Heart left ventricle (tissue), 16 donors: Measurements from ENCODE around the gene SH3BP4. TPM values are rescaled to one million over a fixed set of nuclear protein-coding genes. Genes with fewer than 3 reads are reported as not detected.
A peak's percentile ranks its signal among the peaks of the same experiment; 100 is the strongest.

Experiments
- ATAC-seq, 4 donors: fragments of 200-7000 bp; cut with Tn5 transposase; one replicate each; pipeline ENCODE4 v1.9.1; 2020 to 2022; ENCODE audit warnings: moderate library complexity in 4 of 4, mild to moderate bottlenecking in 3 of 4, moderate number of reproducible peaks in 1 of 4
- DNase-seq, 5 donors: peaks; one replicate each; pipeline ENCODE4 v3.0.0-alpha.2; 2020
- H3K27ac ChIP-seq, 12 donors: fragments of 200-600 bp; sonication (generic) in 4 of 12; one replicate each; pipeline versions ENCODE4 v1.5.0 to v1.8.0; 2016 to 2022; ENCODE audit warnings: mild to moderate bottlenecking in 2 of 12
- H3K27me3 ChIP-seq, 9 donors: fragments of 200-600 bp; sonication (generic) in 2 of 9; one replicate each; pipeline versions ENCODE4 v1.5.1 to v1.8.0; 2016 to 2022; ENCODE audit warnings: mild to moderate bottlenecking in 3 of 9
- H3K36me3 ChIP-seq, 9 donors: fragments of 200-600 bp; sonication (generic) in 2 of 9; one replicate each; pipeline versions ENCODE4 v1.5.0 to v1.8.0; 2018 to 2022; ENCODE audit warnings: mild to moderate bottlenecking in 2 of 9
- H3K4me1 ChIP-seq, 12 donors: fragments of 200-600 bp; sonication (generic) in 4 of 12; one replicate each; pipeline versions ENCODE4 v1.5.0 to v1.8.0; 2016 to 2022; ENCODE audit warnings: mild to moderate bottlenecking in 3 of 12
- H3K4me3 ChIP-seq, 12 donors: fragments of 200-600 bp; sonication (generic) in 4 of 12; one replicate each; pipeline versions ENCODE4 v1.5.0 to v1.8.0; 2017 to 2022; ENCODE audit warnings: mild to moderate bottlenecking in 9 of 12, moderate library complexity in 4 of 12
- H3K9me3 ChIP-seq, 12 donors: fragments of 200-600 bp; sonication (generic) in 4 of 12; one replicate each; pipeline versions ENCODE4 v1.5.0 to v1.8.0; 2016 to 2022; ENCODE audit warnings: mild to moderate bottlenecking in 1 of 12
- CTCF ChIP-seq, 12 donors: fragments of 200-600 bp; sonication (generic) in 4 of 12; IDR thresholded peaks; one replicate each; pipeline versions ENCODE4 v1.5.0 to v1.8.0; 2018 to 2022; ENCODE audit warnings: antibody characterized with exemption in 12 of 12, mild to moderate bottlenecking in 5 of 12
- POLR2A ChIP-seq, 2 donors: fragments of 450-650 bp; IDR thresholded peaks; one replicate each; pipeline ENCODE4 v1.6.1; 2017; ENCODE audit warnings: antibody characterized with exemption in 2 of 2, mild to moderate bottlenecking in 2 of 2, moderate library complexity in 2 of 2
- WGBS, 4 donors: extraction: QIAGEN DNeasy Blood & Tissue Kit in 2 of 4; methylation state at CpG; one replicate each; pipeline versions ENCODE4 v1.1.5 to v1.1.7; 2013 to 2018; 5-methylcytosine and 5-hydroxymethylcytosine counted together
- intact Hi-C, 10 donors: fragments of 100-400 bp; cut with DNase I; formaldehyde crosslinking; loops; one replicate each; pipeline versions ENCODE4 v1.11.1 to v1.14.2; 2022
- long read RNA-seq, 3 donors: library from polyadenylated mRNA; unstranded; transcript quantifications; one replicate each; pipeline ENCODE4 v2.0.0, GENCODE V29; 2020 to 2021
- polyA plus RNA-seq, 2 donors: library from polyadenylated mRNA; stranded (reverse); fragments of 200-250 nt; gene quantifications; one replicate each; pipeline ENCODE4 v1.2.3, GENCODE V29; 2013
- total RNA-seq, 9 donors: library from RNA; depleted of rRNA in 2 of 9; stranded (reverse); fragments of >200 nt in 2 of 9; fragmentation: NEBNext Ultra II Directional in 3 of 9; extraction: Animal tissue kit (Norgen Biotek cat#: 25700) in 3 of 9; gene quantifications; one replicate each; pipeline versions ENCODE4 v1.1.0 to v1.2.4, GENCODE V29; 2016 to 2023
- donor health status: ischemic (EF 13 %, LVEDD 7.1; RV severe dilation, severe dysfunction).
- donor health status: healthy with polysubstance abuse.
- donor health status: DM: no; HTN: yes; CAD: no.
- donor health status: DM: no; HTN: no; CAD: no.
- donor health status: ischemic (EF 25% LVEDD 6.9; RV normal size, moderate dysfunction).
- donor health status: ischemic (EF 25% LVEDD 5.7; RV mildly dilated, moderate dysfunction).
- donor health status: healthy.
- donor health status: DM: yes; HTN: yes; CAD: no.
- donor health status: ischemic (EF 35%, LVEDD 5.7; RV mildly dilated, moderate dysfunction).
- donor health status: nonischemic (EF 11% LVEDD 7.7; RV severe dilation, severe dysfunction).
- donor health status: DM: yes; HTN: yes; CAD: no.
- donor health status: PGD.
- donor health status: ischemic (EF 29% LVEDD 5.4; RV normal size, mild dysfunction).
- donor health status: nonischemic (EF 23%, LVEDD 6.1; RV moderate dilation, normal function).

SH3BP4 gene
- total RNA-seq (10 to 100 TPM in 7 of 9 donors, 1 to 10 TPM in 2; 8.5 to 33.5 (median 12.4) TPM), polyA plus RNA-seq (10 to 100 TPM in 1 of 2 donors, 1 to 10 TPM in 1; 5.4 to 25.2 TPM)
- long read RNA-seq, donor 1, partial matches to known transcripts = 8 of 9 reads
- long read RNA-seq, donor 1, other reads (novel, unspliced or antisense) = 1 of 9 reads
- long read RNA-seq, donor 2, partial matches to known transcripts = 3 of 6 reads
- long read RNA-seq, donor 2, other reads (novel, unspliced or antisense) = 3 of 6 reads
- long read RNA-seq, donor 3, full-length matches to known transcripts = 1 of 18 reads
- long read RNA-seq, donor 3, partial matches to known transcripts = 15 of 18 reads
- long read RNA-seq, donor 3, other reads (novel, unspliced or antisense) = 2 of 18 reads

- intact Hi-C loops = loop anchor here in 7 of 10 donors (5.0 to 10.0 kb wide), 7 partner anchors 41 to 156 kb away; no protein-coding TSS in a partner anchor
Observed at GRCh38 chr2:234951664-234952269, at the start of gene SH3BP4. Gene SH3BP4, plus strand, starts transcription at chr2:234952017. Its CDS starts 82,986 bp downstream, at chr2:235035003.

GRCh38 chr2:234904785-234905184, 47.0 kb upstream of the SH3BP4 start:
- DNase-seq (no peak), ATAC-seq (no peak)
- no peaks in the 10 kb centered on the region for H3K27me3 ChIP-seq
- H3K4me3 ChIP-seq = no peak overlapping the region
- no peaks in the 10 kb centered on the region for H3K4me1 ChIP-seq
- no peak overlapping the region for H3K27ac ChIP-seq
- WGBS, 4 donors = 94 to 97% (median 95%) methylated on average over 2 of the region's 2 CpGs
- H3K36me3 ChIP-seq = no peaks in the 10 kb centered on the region
- H3K9me3 ChIP-seq = no peaks in the 10 kb centered on the region
- intact Hi-C loops = no loop called here
- TF ChIP-seq POLR2A (IDR thresholded peaks at IDR 0.05) (no peak), CTCF (IDR thresholded peaks at IDR 0.05) (no peak)

More at GRCh38 chr2:234951664-234952269, at the start of gene SH3BP4:
- Histone ChIP-seq H3K36me3 (no peaks in the 10 kb centered on the region), H3K4me3 (peak within 1 kb of the TSS; percentile 73 to 100 (median 85)), H3K27me3 (peaks cover 0 to 33% (median 0%) of the 10 kb centered on the region in 9 donors), H3K9me3 (no peaks in the 10 kb centered on the region), H3K27ac (peak within 1 kb of the TSS; percentile 70 to 91 (median 80)), H3K4me1 (peaks cover 0 to 43% (median 17%) of the 10 kb centered on the region in 12 donors)
- TF ChIP-seq POLR2A (IDR thresholded peaks at IDR 0.05) (peak in 1 of 2 donors; percentile 17), CTCF (IDR thresholded peaks at IDR 0.05) (peak in 1 of 12 donors; percentile 2)
- WGBS, 4 donors = 0 to 2% (median 0%) methylated on average over 3 to 88 of the region's 88 CpGs; no CpG with 5 or more reads in 1 of the 4 donors
- DNase-seq (peak; percentile 84 to 90 (median 89)), ATAC-seq (peak; percentile 80 to 93 (median 90))

GRCh38 chr2:234905547-234906265, 46.1 kb upstream of the SH3BP4 start:
- ATAC-seq = no peak
- no peak overlapping the region for H3K4me3 ChIP-seq
- no peaks in the 10 kb centered on the region for H3K36me3 ChIP-seq
- no peak for DNase-seq
- no peak overlapping the region for H3K27ac ChIP-seq
- intact Hi-C loops = no loop called here
- no peaks in the 10 kb centered on the region for H3K9me3 ChIP-seq
- no peaks in the 10 kb centered on the region for H3K27me3 ChIP-seq
- 85 to 87% (median 86%) methylated on average over 12 of the region's 12 CpGs for WGBS, 4 donors
- TF ChIP-seq POLR2A (IDR thresholded peaks at IDR 0.05) (no peak), CTCF (IDR thresholded peaks at IDR 0.05) (no peak)
- no peaks in the 10 kb centered on the region for H3K4me1 ChIP-seq
